ENCODE results near the gene SPATS2L.

SPATS2L gene

GRCh38 chr2:200422532-200423261 is 116.2 kb downstream of the SPATS2L start:
- Histone ChIP-seq H3K4me2 (ENCODE audit: low read depth, low read length, poor library complexity, severe bottlenecking) (no peak overlapping the region), H2AFZ (ENCODE audit: low read depth, low read length, severe bottlenecking) (no peak overlapping the region), H3K27ac (ENCODE audit: low read depth, low read length) (no peak overlapping the region), H3K4me3 (ENCODE audit: insufficient read depth, low read length, poor library complexity, severe bottlenecking) (no peak overlapping the region), H3K27me3 (ENCODE audit: low read length) (no peaks in the 10 kb centered on the region), H3K9me3 (ENCODE audit: insufficient read depth, low read length) (no peaks in the 10 kb centered on the region), H3K36me3 (ENCODE audit: low read length) (no peaks in the 10 kb centered on the region), H3K9me2 (replicated peaks; ENCODE audit: insufficient read depth, low read length) (no peaks in the 10 kb centered on the region), H3K9ac (ENCODE audit: low read length) (no peak overlapping the region), H3K79me2 (ENCODE audit: insufficient read depth, low read length) (no peaks in the 10 kb centered on the region), H3F3A (ENCODE audit: insufficient read depth) (no peaks in the 10 kb centered on the region), H4K20me1 (ENCODE audit: low read depth, low read length) (no peaks in the 10 kb centered on the region)
- no peak for TF ChIP-seq CTCF (IDR thresholded peaks at IDR 0.05; ENCODE audit: insufficient read depth, low read length, poor library complexity, severe bottlenecking)
- no peak for TF ChIP-seq EZH2phosphoT487 (conservative IDR thresholded peaks at IDR 0.05; ENCODE audit: low read length)

- TF ChIP-seq EZH2phosphoT487 (conservative IDR thresholded peaks at IDR 0.05; ENCODE audit: low read length) (no peak), CTCF (IDR thresholded peaks at IDR 0.05; ENCODE audit: insufficient read depth, low read length, poor library complexity, severe bottlenecking) (no peak)
- Histone ChIP-seq H2AFZ (ENCODE audit: low read depth, low read length, severe bottlenecking) (no peak overlapping the region), H3K27me3 (ENCODE audit: low read length) (no peaks in the 10 kb centered on the region), H3K9ac (ENCODE audit: low read length) (no peak overlapping the region), H3K9me2 (replicated peaks; ENCODE audit: insufficient read depth, low read length) (no peaks in the 10 kb centered on the region), H3K4me2 (ENCODE audit: low read depth, low read length, poor library complexity, severe bottlenecking) (no peak overlapping the region), H3K27ac (ENCODE audit: low read depth, low read length) (no peak overlapping the region), H3K79me2 (ENCODE audit: insufficient read depth, low read length) (no peaks in the 10 kb centered on the region), H3K9me3 (ENCODE audit: insufficient read depth, low read length) (no peaks in the 10 kb centered on the region), H3F3A (ENCODE audit: insufficient read depth) (no peaks in the 10 kb centered on the region), H3K36me3 (ENCODE audit: low read length) (no peaks in the 10 kb centered on the region), H4K20me1 (ENCODE audit: low read depth, low read length) (no peaks in the 10 kb centered on the region), H3K4me3 (ENCODE audit: insufficient read depth, low read length, poor library complexity, severe bottlenecking) (no peak overlapping the region)
Measured at GRCh38 chr2:200423541-200423940, 117.0 kb downstream of the SPATS2L start.

- H2AFZ ChIP-seq (ENCODE audit: low read depth, low read length, severe bottlenecking) = no peak overlapping the region
- TF ChIP-seq CTCF (IDR thresholded peaks at IDR 0.05; ENCODE audit: insufficient read depth, low read length, poor library complexity, severe bottlenecking) = no peak
- no peak for TF ChIP-seq EZH2phosphoT487 (conservative IDR thresholded peaks at IDR 0.05; ENCODE audit: low read length)
- H3F3A ChIP-seq (ENCODE audit: insufficient read depth) = no peaks in the 10 kb centered on the region
- no peaks in the 10 kb centered on the region for H3K27me3 ChIP-seq (ENCODE audit: low read length)
- no peak overlapping the region for H3K27ac ChIP-seq (ENCODE audit: low read depth, low read length)
- no peaks in the 10 kb centered on the region for H3K9me3 ChIP-seq (ENCODE audit: insufficient read depth, low read length)
- no peaks in the 10 kb centered on the region for H3K79me2 ChIP-seq (ENCODE audit: insufficient read depth, low read length)
- no peak overlapping the region for H3K4me3 ChIP-seq (ENCODE audit: insufficient read depth, low read length, poor library complexity, severe bottlenecking)
- H3K9ac ChIP-seq (ENCODE audit: low read length) = no peak overlapping the region
- no peaks in the 10 kb centered on the region for H3K36me3 ChIP-seq (ENCODE audit: low read length)
- no peaks in the 10 kb centered on the region for H3K9me2 ChIP-seq (replicated peaks; ENCODE audit: insufficient read depth, low read length)
- no peaks in the 10 kb centered on the region for H4K20me1 ChIP-seq (ENCODE audit: low read depth, low read length)
- no peak overlapping the region for H3K4me2 ChIP-seq (ENCODE audit: low read depth, low read length, poor library complexity, severe bottlenecking)
Measured at GRCh38 chr2:200425026-200425821, 118.7 kb downstream of the SPATS2L start.
